Endothelial cell of umbilical vein (primary cell): ENCODE data around the gene DUS1L.

Experiments
- EZH2 ChIP-seq: IDR thresholded peaks from 2 replicates; pipeline ENCODE4 v1.6.1; 2012; ENCODE audit warnings: borderline replicate concordance, low read depth, mild to moderate bottlenecking, moderate library complexity, low read length, inconsistent platforms; ENCODE audit not compliant: severe bottlenecking
- JUN ChIP-seq: IDR thresholded peaks from 2 replicates; pipeline ENCODE4 v1.6.1; 2011; ENCODE audit warnings: borderline replicate concordance, low read depth; ENCODE audit not compliant: insufficient read length, insufficient read depth
- POLR2A ChIP-seq: IDR thresholded peaks from 2 replicates; pipeline ENCODE4 v1.6.1; 2012; ENCODE audit warnings: low read depth, mild to moderate bottlenecking, control low read depth, low read length
- POLR2AphosphoS5 ChIP-seq: IDR thresholded peaks from 2 replicates; pipeline ENCODE4 v1.6.1; 2012; ENCODE audit warnings: low read depth, mild to moderate bottlenecking, control low read depth, low read length, moderate library complexity; ENCODE audit not compliant: insufficient read depth
- TF ChIP-seq, protein P1 (sequence below), 2 donors: IDR thresholded peaks; 1 replicate in 1 of 2; 2 replicates in 1 of 2; pipeline ENCODE4 v1.5.1; 2011; ENCODE audit warnings: low read length in 2 of 2, mild to moderate bottlenecking in 2 of 2, moderate library complexity in 2 of 2, control low read depth in 1 of 2, inconsistent platforms in 1 of 2, low read depth in 1 of 2; ENCODE audit not compliant: insufficient read depth in 1 of 2; ENCODE audit errors: extremely low read depth in 1 of 2
- TF ChIP-seq, protein P2 (sequence below): IDR thresholded peaks from 2 replicates; pipeline ENCODE4 v1.6.1; 2011; ENCODE audit not compliant: insufficient read depth, insufficient read length

DNA sequence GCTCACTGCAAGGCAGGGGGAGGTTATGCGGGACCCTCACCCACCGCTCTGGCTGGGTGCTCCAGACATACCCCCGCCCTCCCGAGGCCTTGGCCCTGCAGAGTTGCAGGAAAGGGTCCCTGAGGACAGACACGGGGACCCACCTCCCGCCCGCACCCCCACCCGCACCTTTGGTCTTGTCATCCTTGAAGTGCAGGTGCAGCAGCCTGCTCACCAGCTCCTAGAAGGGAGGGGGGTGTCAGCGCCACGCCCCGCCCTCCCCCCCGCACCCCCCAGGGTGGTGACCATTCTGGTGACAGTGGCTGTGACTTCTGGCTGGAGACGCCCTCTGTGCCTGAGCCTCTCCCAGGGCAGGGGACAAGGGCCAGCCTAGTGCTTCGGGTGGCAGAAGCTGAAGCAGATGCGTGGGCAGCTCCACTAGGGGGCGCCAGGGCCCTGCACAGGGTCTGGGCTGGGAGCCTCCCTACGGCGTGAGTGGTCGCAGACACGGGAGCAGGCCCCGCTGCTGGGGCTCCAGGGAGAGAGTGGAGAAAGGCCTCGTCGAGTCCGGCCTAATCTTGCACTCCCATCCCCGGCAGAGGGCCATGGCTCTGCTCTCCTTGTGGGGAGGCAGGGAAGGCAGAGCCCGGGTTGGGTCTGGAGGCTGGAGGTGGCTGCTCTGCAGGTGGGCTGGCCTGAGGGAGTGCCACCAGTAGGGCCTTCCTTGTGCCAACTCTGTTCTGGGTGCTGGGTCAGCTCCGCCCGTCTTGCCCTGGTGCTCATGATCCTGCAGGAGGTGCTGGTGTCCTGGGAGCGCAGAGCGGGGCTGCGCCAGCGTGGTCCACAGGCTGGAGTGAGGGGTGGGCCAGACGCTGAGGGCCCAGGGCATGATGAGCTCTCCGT, 45.7 kb downstream of the DUS1L start:
- no peak for TF ChIP-seq JUN
- no peak for TF ChIP-seq EZH2
- TF ChIP-seq POLR2AphosphoS5: no peak
- TF ChIP-seq, protein P1, sequence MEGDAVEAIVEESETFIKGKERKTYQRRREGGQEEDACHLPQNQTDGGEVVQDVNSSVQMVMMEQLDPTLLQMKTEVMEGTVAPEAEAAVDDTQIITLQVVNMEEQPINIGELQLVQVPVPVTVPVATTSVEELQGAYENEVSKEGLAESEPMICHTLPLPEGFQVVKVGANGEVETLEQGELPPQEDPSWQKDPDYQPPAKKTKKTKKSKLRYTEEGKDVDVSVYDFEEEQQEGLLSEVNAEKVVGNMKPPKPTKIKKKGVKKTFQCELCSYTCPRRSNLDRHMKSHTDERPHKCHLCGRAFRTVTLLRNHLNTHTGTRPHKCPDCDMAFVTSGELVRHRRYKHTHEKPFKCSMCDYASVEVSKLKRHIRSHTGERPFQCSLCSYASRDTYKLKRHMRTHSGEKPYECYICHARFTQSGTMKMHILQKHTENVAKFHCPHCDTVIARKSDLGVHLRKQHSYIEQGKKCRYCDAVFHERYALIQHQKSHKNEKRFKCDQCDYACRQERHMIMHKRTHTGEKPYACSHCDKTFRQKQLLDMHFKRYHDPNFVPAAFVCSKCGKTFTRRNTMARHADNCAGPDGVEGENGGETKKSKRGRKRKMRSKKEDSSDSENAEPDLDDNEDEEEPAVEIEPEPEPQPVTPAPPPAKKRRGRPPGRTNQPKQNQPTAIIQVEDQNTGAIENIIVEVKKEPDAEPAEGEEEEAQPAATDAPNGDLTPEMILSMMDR (IDR thresholded peaks at IDR 0.05; ENCODE audit: extremely low read depth in 1 of 2, insufficient read depth in 1 of 2, low read depth in 1 of 2, low read length in 2 of 2): peak; percentile 79 to 94
- no peak for TF ChIP-seq POLR2A
- TF ChIP-seq, protein P2, sequence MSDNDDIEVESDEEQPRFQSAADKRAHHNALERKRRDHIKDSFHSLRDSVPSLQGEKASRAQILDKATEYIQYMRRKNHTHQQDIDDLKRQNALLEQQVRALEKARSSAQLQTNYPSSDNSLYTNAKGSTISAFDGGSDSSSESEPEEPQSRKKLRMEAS: no peak
